NB4 (cell line): ENCODE measurements around the gene BAIAP2.

Experiments
- CTCF ChIP-seq: IDR thresholded peaks from one replicate; pipeline ENCODE4 v1.5.1; 2012; ENCODE audit warnings: low read depth, low read length
- POLR2A ChIP-seq: IDR thresholded peaks from 2 replicates; pipeline ENCODE4 v1.6.1; 2011; ENCODE audit warnings: mild to moderate bottlenecking; ENCODE audit not compliant: insufficient read length; ENCODE audit errors: extremely low read depth

DNA sequence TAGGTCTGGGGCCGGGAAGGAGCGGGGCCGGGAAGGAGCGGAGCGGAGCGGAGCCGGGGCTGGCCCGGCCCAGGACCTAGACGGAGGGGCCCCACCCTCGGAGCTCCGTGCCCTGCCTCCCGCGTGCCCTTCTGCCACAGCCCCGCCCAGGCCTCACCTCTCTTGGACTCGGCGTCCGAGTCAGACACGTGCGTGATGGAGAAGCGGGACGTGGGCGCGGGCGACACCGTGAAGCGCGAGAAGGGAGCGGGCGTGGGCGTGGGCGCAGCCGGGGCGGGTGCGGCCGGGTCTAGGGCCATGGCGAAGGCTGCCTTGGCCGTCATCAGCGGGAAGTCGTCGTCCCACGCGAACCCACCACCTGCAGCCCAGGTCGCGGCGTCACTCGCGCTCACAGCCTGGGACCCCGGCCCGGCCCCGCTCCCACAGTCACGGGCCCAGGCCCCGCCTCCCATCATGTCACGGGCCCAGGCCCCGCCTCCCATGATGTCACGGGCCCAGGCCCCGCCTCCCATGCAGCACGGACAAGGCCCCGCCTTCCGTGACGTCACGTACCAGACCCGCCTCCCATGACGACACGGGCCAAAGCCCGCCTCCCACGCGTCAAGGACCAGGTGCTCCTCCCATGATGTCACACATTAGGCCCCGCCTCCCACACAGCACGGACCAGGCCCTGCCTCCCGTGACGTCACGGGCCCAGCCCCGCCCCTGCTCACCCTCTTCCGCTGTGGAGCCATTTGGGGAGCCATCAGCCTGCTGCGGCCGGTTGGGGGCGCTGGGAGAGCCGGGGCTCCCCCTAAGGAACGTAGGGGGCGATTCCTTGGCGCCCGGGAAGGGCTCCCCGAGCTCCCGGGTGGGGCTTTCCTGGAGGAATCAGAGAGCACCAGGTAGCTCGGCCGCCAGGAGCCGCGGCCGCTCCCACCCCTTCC lies 84.5 kb downstream of the BAIAP2 start:
- no peak for TF ChIP-seq POLR2A
- no peak for TF ChIP-seq CTCF
